ENCODE data around the gene EXT2. TPM values are rescaled to one million over a fixed set of nuclear protein-coding genes. Genes with fewer than 3 reads are reported as not detected.

EXT2 gene
- total RNA-seq, 1 experiment from 2014 or later: 39.1 TPM

- TF ChIP-seq, protein P1, sequence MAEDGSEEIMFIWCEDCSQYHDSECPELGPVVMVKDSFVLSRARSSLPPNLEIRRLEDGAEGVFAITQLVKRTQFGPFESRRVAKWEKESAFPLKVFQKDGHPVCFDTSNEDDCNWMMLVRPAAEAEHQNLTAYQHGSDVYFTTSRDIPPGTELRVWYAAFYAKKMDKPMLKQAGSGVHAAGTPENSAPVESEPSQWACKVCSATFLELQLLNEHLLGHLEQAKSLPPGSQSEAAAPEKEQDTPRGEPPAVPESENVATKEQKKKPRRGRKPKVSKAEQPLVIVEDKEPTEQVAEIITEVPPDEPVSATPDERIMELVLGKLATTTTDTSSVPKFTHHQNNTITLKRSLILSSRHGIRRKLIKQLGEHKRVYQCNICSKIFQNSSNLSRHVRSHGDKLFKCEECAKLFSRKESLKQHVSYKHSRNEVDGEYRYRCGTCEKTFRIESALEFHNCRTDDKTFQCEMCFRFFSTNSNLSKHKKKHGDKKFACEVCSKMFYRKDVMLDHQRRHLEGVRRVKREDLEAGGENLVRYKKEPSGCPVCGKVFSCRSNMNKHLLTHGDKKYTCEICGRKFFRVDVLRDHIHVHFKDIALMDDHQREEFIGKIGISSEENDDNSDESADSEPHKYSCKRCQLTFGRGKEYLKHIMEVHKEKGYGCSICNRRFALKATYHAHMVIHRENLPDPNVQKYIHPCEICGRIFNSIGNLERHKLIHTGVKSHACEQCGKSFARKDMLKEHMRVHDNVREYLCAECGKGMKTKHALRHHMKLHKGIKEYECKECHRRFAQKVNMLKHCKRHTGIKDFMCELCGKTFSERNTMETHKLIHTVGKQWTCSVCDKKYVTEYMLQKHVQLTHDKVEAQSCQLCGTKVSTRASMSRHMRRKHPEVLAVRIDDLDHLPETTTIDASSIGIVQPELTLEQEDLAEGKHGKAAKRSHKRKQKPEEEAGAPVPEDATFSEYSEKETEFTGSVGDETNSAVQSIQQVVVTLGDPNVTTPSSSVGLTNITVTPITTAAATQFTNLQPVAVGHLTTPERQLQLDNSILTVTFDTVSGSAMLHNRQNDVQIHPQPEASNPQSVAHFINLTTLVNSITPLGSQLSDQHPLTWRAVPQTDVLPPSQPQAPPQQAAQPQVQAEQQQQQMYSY (CRISPR knock-in tag; IDR thresholded peaks at IDR 0.05): no peak
- TF ChIP-seq NR2C2 (CRISPR knock-in tag; IDR thresholded peaks at IDR 0.05): no peak
- no peak for TF ChIP-seq MAX (CRISPR knock-in tag; IDR thresholded peaks at IDR 0.05)
- TF ChIP-seq, protein P2, sequence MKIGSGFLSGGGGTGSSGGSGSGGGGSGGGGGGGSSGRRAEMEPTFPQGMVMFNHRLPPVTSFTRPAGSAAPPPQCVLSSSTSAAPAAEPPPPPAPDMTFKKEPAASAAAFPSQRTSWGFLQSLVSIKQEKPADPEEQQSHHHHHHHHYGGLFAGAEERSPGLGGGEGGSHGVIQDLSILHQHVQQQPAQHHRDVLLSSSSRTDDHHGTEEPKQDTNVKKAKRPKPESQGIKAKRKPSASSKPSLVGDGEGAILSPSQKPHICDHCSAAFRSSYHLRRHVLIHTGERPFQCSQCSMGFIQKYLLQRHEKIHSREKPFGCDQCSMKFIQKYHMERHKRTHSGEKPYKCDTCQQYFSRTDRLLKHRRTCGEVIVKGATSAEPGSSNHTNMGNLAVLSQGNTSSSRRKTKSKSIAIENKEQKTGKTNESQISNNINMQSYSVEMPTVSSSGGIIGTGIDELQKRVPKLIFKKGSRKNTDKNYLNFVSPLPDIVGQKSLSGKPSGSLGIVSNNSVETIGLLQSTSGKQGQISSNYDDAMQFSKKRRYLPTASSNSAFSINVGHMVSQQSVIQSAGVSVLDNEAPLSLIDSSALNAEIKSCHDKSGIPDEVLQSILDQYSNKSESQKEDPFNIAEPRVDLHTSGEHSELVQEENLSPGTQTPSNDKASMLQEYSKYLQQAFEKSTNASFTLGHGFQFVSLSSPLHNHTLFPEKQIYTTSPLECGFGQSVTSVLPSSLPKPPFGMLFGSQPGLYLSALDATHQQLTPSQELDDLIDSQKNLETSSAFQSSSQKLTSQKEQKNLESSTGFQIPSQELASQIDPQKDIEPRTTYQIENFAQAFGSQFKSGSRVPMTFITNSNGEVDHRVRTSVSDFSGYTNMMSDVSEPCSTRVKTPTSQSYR (CRISPR knock-in tag; IDR thresholded peaks at IDR 0.05): no peak
- TF ChIP-seq, protein P3, sequence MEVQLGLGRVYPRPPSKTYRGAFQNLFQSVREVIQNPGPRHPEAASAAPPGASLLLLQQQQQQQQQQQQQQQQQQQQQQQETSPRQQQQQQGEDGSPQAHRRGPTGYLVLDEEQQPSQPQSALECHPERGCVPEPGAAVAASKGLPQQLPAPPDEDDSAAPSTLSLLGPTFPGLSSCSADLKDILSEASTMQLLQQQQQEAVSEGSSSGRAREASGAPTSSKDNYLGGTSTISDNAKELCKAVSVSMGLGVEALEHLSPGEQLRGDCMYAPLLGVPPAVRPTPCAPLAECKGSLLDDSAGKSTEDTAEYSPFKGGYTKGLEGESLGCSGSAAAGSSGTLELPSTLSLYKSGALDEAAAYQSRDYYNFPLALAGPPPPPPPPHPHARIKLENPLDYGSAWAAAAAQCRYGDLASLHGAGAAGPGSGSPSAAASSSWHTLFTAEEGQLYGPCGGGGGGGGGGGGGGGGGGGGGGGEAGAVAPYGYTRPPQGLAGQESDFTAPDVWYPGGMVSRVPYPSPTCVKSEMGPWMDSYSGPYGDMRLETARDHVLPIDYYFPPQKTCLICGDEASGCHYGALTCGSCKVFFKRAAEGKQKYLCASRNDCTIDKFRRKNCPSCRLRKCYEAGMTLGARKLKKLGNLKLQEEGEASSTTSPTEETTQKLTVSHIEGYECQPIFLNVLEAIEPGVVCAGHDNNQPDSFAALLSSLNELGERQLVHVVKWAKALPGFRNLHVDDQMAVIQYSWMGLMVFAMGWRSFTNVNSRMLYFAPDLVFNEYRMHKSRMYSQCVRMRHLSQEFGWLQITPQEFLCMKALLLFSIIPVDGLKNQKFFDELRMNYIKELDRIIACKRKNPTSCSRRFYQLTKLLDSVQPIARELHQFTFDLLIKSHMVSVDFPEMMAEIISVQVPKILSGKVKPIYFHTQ (CRISPR knock-in tag; IDR thresholded peaks at IDR 0.05): no peak
These were observed 4.9 kb upstream of the EXT2 start (continued) for GRCh38 chr11:44090539-44090938.

DNA sequence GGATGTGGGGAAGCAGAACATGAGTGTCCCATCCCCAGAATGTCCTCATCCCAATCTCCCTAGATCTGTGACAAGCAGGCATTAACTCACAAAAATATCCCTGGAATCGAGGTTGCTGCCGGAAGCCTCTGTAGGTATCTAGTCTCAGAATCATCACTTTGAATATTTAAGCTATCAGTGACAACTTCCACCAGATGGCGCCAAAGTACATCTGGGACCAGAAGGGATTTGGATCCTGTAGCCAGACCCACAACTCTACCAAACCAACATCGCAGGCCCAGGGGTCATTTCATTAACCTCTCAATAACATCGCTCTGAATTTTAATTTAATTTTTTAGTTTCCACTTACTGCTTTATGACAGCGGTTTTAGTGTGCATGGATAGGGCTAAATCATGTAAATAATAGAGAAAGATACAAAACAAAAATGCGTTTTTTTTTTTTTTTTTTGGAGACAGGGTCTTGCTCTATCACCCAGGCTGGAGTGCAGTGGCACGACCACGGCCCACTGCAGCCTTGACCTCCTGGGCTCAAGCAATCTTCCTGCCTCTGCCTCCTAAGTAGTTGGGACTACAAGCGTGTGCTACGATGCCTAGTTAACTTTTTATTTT, 1.1 kb upstream of the EXT2 start:
- Mint-ChIP-seq H3K4me1 (peaks cover 16% of the 10 kb centered on the region), H3K36me3 (peaks cover 5% of the 10 kb centered on the region), H3K4me3 (peak overlapping the region; percentile 40), H3K27me3 (ENCODE audit: low read depth) (peaks cover 7% of the 10 kb centered on the region), H3K9me3 (peaks cover 9% of the 10 kb centered on the region), H3K27ac (no peak overlapping the region)
- DNase-seq (ENCODE audit: low spot score): peak; percentile 83
- CTCF ChIA-PET: interaction anchor here (0.6 to 3.4 kb wide), 50 partner anchors 9 to 742 kb away, joined by 3 to 74 read pairs (median 3); partner anchors contain the start of genes ACCS and C11orf96
- TF ChIP-seq, protein P4, sequence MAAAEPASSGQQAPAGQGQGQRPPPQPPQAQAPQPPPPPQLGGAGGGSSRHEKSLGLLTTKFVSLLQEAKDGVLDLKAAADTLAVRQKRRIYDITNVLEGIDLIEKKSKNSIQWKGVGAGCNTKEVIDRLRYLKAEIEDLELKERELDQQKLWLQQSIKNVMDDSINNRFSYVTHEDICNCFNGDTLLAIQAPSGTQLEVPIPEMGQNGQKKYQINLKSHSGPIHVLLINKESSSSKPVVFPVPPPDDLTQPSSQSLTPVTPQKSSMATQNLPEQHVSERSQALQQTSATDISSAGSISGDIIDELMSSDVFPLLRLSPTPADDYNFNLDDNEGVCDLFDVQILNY (CRISPR knock-in tag; IDR thresholded peaks at IDR 0.05): no peak
- TF ChIP-seq TEAD1 (CRISPR knock-in tag; IDR thresholded peaks at IDR 0.05) (no peak), TEAD4 (CRISPR knock-in tag; IDR thresholded peaks at IDR 0.05) (no peak), ZBTB21 (CRISPR knock-in tag; IDR thresholded peaks at IDR 0.05; ENCODE audit: borderline replicate concordance) (no peak), NR1H2 (CRISPR knock-in tag; IDR thresholded peaks at IDR 0.05) (no peak), CREB1 (CRISPR knock-in tag; IDR thresholded peaks at IDR 0.05) (no peak), FOXP1 (CRISPR knock-in tag; IDR thresholded peaks at IDR 0.05; ENCODE audit: borderline replicate concordance) (no peak), ZNF121 (CRISPR knock-in tag; IDR thresholded peaks at IDR 0.05) (0 out of 2 replicates have a peak, but pooled peaks have one; percentile 40)
- TF ChIP-seq, protein P5, sequence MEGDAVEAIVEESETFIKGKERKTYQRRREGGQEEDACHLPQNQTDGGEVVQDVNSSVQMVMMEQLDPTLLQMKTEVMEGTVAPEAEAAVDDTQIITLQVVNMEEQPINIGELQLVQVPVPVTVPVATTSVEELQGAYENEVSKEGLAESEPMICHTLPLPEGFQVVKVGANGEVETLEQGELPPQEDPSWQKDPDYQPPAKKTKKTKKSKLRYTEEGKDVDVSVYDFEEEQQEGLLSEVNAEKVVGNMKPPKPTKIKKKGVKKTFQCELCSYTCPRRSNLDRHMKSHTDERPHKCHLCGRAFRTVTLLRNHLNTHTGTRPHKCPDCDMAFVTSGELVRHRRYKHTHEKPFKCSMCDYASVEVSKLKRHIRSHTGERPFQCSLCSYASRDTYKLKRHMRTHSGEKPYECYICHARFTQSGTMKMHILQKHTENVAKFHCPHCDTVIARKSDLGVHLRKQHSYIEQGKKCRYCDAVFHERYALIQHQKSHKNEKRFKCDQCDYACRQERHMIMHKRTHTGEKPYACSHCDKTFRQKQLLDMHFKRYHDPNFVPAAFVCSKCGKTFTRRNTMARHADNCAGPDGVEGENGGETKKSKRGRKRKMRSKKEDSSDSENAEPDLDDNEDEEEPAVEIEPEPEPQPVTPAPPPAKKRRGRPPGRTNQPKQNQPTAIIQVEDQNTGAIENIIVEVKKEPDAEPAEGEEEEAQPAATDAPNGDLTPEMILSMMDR (IDR thresholded peaks at IDR 0.05): peak; percentile 50
- POLR2A ChIA-PET: interaction anchor here (0.7 kb wide), 1 partner anchor 927 kb away, joined by 3 read pairs; no protein-coding TSS in a partner anchor
- ATAC-seq: peak; percentile 42

Data from WTC11 (cell line).